Gastroesophageal sphincter (tissue), 3 donors: ENCODE measurements around the gene JUP.

Experiments used
- CTCF ChIP-seq, 4 experiments: fragments of 200-600 bp in 2 of 4; fragments of 450-650 bp in 2 of 4; sonication (generic) in 1 of 4; IDR thresholded peaks; one replicate each; pipeline ENCODE4 v1.5.1; 2017 to 2019; ENCODE audit warnings: antibody characterized with exemption in 4 of 4, mild to moderate bottlenecking in 2 of 4, moderate library complexity in 2 of 4
- EP300 ChIP-seq: sonication (generic); formaldehyde crosslinking; IDR thresholded peaks from one replicate; pipeline ENCODE4 v1.6.1; 2017; ENCODE audit warnings: antibody characterized with exemption, mild to moderate bottlenecking
- POLR2AphosphoS5 ChIP-seq: sonication (generic); formaldehyde crosslinking; IDR thresholded peaks from one replicate; pipeline ENCODE4 v1.6.1; 2017; ENCODE audit warnings: antibody characterized with exemption

GRCh38 chr17:41767324-41768042, 19.0 kb downstream of the JUP start:
- TF ChIP-seq EP300 (no peak), CTCF (IDR thresholded peaks at IDR 0.05) (no peak), POLR2AphosphoS5 (no peak)
